HG03469 (cell line): ENCODE results near the gene IRF4.

Experiments used
- ATAC-seq: cut with Tn5 transposase; IDR thresholded peaks from one replicate; pipeline ENCODE4 v1.9.1; 2021; ENCODE audit warnings: mild to moderate bottlenecking, moderate library complexity, moderate number of reproducible peaks; ENCODE audit not compliant: unreplicated experiment

The IRF4 gene

DNA sequence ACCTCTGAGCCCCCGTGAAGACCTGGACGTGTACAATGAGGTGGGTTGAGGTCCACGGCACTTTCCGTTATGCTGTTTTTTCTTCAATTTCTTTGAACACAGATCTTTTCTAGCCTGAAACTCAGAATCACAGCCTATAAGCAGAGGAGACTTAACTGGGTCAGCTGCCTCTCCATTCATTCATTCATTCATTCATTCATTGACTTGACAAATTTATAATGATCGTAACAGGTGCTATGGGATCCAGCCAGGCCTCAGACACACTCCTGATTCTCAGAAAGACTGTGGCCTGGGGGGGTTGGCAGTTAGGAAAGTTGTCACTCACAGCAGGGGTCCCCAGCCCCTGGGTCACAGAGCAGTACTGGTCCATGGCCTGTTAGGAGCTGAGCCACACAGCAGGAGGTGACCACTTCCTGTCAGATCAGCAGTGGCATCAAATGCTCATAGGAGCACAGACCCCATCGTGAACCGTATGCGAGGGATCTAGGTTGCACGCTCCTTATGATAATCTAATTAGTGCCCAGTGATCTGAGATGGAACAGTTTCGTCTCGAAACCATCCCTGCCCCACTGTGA, 38.6 kb upstream of the IRF4 start:
- ATAC-seq: no peak

DNA sequence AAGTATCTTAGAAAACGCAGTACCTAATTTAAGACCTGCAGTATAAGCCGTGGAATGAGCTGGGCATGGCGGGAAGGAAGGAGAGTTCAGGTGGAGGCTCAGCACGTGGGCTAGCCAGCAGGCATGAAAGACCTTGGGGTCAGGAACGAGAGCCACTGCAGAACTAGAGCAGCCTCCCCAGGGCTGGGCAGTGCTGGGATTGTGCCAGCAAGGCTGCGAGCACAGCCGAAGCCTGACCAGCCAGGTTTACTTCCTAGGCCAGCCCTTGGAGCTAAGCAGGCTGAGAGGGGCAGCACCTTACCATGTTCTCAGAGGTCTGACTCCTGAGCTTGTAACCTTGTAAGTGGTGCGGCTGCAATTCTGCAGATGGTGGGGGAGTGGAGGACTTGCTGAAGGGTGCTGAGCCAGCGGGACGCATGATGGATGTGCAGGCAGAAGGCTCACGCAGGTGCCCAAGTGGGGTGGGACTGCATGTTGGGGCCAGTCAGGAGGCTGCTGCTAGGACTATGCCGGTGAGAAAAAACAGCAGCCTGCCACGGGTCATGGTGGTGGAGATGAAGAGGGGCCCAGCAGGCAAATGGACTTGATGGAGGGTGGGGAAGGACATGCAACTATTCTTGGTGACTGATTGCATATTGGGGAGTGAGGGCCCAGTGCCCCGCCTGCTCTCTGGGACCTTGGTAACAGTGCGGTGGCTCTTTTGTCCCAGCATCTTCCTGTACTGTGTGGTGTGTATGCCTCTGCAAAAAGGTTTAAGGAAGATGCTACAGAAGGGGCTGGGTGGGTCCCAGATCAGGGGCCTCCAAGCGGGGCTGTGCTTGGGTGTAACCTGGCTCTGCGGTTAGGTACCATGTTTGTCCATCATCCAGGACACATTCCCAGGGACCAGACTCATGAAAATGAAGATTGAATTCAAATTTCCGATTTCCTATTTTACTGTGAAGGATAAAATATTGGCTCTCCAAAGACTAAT, 37.6 kb upstream of the IRF4 start:
- no peak for ATAC-seq

DNA sequence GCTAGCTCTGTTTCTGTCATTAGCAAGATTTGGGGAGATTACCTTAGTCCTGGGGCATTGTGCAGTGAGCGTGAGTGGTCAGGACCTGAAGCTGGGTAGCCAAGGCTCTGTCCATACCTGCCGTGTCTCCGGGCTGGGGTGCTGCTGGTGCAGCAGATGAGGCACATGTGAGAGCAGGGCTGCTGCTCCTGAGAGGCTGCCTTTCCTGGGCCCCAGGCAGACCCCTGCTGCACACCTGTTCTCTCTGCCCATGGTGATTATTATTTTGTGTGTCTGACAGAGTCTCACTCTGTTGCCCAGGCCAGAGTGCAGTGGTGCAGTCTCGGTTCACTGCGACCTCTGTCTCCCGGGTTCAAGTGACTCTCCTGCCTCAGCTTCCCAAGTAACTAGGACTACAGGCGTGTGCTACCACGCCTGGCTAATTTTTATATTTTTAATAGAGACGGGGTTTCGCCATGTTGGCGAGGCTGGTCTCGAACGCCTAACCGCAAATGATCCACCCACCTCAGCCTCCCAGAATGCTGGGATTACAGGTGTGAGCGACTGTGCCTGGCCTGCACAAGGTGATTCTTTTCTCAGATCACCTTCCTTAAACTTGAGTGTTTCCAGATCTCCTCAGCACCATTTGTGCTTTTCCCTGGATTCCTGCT, 36.8 kb upstream of the IRF4 start:
- ATAC-seq: no peak

DNA sequence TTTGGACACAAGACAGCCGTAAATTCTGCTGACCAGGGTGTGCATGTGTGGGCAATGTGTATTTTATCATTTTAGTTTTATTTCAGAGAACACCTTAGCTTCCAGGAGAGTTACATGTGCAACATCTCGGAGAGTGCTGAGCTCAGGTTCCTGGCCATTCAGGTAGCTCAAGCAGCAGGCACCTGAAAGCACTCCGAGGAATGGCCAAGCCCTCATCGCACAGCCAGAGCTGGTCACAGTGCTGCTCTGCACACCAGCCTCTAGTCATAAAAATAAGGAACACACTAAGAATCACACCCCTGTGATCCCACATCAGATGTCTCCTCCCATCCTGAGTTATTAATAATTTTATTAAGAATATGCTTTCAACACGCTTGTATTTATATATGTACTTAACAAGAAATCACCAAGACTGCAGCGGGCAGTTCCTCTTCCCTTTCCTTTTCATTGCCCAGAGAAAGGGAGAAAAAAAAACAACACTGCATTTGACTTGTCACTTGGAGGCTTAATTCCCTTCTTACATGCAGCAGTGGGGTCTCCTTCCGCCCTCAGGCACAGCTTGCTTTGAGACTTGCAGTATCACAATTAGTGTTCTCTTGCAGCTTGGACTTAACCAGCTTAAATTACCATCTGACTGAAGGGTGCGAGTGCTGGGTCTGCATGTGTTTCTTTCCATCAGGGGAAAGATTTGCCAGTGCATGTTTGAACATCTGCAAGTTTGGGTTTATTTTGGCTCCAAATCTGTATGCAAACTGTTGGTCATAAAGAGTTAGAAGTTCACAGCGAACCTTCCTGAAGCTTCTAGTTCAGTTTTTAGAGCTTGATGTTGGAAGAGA, 36.0 kb upstream of the IRF4 start:
- ATAC-seq: no peak

DNA sequence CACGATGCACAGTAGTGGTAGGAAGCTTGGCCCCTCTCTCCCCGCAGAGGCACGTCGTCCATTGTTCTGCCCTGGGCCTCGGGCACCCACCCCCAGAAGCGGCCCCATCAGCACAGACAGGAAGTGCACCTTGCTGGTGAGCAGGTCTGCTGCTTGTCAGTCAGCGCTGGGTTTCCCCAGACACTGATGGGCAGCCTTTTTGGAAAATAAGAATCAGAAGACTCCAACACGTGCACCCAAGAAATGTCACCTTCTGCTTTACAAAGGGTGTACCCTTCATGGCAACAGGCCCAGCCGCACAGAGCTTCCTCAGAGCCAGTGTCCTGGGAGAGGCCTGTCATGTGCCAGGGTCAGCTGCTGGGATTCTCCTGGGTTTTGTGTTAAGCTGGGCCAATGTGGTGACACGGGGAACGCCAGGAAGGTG, 34.7 kb upstream of the IRF4 start:
- ATAC-seq: no peak

DNA sequence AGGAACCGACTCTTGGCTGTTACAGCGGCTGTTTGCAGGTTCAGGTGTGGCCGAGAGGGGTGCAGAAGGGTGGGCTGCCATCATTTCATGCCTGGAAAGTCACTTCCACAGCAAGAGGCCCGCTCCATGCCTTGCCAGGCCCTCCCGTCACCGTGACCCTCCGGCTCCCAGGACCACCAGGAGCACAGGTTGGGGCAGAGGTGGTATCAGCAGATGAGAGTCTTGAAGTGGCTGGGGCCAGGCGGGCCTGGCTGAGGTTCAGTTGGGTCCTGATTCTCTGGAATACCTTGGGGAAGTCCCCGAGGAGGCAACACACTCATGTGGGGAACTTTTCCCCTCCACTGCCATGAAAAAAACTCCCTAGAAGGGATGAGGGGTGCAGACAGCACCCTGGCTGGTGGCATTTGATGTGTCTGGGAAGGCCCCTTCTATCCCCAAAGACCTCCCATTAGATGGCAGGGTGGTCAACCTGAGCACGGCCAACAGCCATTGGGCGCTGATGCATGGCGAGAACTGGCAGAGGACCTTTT, 34.2 kb upstream of the IRF4 start:
- no peak for ATAC-seq

DNA sequence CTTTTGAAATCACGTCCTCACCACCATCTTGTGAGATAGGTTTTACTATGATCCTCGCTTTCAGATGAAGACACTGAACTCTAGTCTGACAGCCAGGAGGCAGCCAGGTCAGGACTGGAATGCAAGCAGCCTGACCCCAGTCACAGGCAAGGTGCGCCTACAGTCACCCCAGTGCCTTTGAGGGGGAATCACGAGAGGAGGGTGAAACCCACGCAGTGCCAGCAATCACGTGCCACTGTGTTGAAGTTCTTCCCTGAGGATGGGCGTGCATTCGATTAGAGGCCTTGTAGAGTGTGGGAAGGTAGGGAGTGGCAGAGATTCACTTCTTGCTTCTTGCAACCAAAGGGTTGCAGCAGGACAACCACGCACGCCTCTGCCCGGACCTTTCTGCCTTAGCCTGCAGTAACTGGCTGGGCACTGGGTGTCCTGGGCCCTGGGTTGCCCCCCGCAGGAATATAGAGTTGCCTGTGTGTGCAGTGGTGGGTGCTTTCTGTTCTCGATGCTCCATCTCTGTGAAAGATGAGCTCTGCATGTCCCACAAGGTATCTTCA, 33.7 kb upstream of the IRF4 start:
- no peak for ATAC-seq

DNA sequence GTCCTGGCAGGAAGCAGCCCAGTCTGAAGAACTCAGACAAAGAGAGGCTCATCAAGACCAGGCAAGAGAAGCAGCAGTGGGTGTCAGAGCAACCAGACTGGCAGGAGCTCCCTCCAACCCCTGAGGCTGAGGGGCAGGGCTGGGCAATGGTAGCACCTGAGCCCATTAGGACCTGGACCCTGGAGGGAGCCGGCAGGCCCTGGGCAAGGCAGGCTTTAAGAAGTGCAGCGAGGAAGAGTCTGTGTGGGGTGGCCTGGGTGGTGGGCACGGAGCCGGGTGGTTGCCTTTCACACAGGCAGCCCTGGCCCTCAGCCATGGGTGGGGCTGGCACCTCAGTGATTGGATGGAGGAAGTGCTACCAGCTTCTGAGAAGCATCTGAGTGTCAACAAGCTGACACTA, 33.1 kb upstream of the IRF4 start:
- ATAC-seq: no peak

DNA sequence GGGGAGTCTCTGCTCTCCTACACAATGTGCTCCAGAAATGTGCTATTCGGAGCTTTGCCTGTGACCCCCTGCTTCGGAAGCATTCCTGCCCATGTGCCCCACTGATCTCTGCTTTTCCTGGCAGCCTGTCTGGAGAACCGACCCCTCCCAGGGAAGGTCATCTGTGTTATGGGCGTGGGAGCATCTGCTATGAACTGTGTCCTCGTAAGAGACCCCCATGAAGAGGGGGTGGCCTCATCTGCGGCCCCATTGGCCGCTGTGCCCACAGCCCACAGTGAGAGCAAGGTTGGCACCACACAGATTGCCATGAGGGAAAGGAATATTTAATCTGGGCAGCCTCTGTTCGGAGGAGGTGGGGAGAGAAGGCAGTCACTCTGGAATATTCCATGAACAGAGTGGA, 32.7 kb upstream of the IRF4 start:
- ATAC-seq: no peak

DNA sequence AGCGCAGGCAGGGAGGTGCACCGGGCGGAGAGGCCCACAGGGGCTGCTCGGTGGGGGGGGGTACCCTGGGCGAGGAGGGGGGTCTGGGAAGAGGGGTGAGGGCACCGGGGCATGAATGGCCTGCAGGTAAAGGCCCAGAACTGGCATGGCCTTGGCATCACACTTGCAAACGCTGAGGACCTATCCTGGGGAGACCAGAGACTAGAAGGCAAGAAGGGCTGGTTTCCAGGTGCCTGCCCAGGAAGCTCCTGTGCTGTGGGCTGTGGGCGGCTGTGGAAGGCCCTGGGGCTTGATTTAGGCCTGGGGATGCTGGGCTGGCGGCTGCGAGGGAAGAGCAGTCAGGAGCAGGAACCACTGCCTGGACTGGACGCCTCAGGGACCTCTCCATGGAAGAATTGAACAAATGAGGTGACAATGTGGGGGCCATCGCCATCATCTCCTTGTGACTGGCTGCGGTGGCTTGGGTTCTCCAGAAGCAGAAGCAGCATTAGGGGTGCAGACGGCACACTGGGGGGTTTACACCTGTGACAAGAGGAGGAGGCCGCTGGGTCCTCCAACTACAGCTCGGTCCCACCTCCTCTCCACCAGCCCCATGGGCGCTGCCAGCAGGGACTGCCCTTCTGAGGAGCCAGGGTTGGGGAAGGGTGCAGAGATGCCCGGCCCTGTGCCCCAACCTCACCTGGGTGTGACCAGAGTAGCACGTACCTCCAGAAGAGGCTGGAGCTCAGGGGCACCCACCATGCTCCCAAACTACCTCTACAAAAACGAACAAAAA, 32.1 kb upstream of the IRF4 start:
- ATAC-seq: no peak

DNA sequence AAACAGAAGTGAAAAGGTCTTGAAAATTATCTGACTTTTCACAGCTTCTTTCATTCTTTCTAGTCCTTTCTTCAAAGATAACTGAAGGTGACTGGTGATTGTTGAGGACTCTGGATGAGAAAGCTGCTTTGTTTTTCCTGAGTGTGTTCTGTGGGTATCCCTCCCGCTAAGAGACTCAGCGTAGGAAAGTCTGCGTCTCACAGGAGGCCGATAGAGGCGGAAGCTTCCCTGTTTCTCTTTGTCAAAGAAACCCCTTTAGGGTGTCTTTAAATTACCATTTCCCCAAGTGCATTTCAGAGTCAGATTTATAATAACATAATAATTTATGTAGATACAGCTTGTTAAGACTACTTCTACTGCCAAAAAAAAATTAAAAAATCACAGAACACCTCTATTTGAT, 31.2 kb upstream of the IRF4 start:
- ATAC-seq: no peak

DNA sequence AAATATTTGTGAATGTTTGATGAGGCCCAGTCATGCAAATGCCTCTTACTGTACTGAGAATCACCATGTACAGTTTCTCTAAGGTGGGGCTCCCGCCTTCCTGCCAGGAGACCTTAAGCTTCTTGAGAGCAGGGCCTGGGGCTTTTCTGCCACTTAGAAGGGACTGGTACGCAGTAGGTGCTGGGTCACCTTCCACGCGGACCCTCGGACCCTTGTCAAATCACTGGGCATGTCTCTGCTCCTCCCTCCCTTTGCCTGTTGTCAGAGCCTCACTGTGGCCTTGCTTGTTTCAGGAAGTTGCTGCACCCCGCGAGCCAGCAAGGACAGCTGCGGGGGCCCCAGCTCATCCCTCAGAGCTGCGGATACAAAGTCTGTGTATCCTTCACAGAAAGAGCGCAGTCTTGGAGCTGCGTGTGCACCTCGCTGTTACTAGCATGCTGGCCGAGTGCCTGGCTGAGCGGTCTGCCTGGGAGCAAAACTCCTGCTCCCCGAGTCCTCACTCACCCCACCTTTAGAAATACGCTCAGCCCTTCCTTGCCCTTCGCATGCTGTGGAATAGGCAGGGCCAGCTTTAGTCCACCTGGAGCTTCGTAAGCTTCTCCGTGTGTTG, 30.7 kb upstream of the IRF4 start:
- no peak for ATAC-seq

DNA sequence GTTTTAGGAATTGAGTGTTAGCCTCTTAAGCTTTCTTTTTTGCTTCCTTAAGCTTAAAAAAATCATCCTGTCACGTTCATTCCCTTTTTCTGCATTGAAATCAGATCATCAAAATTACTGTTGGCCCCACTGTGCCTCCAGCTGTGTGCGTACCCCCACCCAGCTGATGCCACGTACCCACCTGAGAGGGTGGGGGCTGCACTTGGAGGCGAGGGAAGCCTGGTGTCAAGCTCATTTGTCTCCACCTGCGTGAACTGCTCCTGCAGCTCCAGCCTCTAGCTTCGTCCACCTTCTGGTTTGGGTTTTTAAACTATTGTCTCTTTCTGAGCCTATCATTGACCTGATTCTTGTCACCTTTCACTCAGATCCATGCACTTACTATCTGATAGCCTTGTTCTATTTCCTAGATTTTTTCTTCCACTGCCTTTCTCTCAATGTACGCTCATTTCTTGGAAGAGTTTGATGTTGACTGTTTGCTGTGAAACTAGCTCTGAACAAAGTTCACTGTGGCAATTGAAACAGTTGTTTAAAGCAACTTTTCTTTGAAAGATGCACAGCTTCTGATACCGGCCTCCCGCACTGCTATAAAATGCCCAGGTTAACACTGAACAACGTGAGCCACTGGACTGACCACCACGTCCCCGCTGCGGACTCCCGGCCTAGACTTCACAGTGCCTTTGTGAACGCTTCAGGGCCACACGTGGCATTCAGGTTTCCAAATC, 30.0 kb upstream of the IRF4 start:
- ATAC-seq: no peak

DNA sequence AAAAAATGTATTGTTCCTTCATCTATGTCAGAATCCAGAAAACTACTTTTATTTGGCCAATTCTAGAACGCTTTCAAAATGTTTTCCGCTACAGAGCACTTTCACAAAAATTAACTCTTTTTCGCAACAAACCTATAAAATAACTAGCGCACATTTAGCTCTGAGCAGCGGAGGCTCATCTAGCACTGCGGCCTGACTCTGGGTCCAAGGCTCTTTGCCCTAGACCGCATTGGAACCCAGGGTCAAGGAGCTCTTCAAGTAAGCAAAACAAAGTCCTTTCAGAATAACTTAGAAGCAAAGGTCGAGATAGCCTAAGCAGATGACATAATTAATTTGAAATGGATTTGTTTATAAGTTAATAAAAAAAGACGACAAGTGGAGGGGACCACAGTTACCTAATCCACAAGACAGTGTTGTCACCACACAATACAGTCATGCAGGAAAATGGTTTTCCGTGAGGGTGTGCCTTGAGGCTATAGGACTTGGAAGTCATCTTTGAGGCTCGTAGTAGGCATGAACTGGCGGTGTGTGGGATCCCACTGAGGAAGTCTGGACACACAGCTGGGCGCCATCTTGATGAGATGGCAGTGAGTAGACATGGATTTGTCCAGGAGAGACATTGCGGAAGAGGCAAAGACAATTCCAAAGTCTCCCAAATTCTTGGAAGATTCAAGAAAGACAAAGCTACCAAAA, 29.2 kb upstream of the IRF4 start:
- ATAC-seq: no peak

DNA sequence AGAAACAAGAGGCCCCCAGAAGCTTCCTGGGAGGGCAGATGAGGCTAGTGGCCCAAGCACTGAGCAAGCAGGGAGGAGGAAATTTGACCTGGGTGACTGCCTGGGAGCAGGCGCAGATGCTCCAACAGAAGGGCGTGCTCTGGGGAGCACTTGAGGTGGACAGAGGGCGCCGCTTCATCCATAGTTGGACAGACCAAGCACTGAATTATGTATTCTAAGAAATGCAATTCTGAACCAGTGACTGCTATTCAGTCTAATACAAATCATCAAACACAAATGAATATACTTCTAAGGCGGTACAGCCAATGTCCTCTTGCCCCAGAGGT, 28.7 kb upstream of the IRF4 start:
- ATAC-seq: no peak

DNA sequence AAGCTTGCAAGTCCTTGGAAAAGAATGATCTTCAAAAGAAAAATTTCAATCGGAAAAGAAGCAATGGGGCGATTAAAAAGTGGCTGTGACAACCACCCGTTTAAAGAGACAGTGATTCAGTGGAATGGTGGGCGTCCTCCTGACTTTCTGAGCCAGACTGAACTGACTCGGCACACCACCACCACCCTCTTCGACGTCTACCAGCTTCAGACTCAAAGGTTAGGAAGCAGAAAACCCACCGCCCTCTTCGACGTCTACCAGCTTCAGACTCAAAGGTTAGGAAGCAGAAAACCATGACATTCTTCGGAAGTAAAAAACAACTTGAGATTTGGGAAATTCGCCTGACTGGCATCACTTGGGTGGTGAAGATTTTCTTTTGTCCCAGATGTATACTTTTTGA, 28.3 kb upstream of the IRF4 start:
- ATAC-seq: no peak

DNA sequence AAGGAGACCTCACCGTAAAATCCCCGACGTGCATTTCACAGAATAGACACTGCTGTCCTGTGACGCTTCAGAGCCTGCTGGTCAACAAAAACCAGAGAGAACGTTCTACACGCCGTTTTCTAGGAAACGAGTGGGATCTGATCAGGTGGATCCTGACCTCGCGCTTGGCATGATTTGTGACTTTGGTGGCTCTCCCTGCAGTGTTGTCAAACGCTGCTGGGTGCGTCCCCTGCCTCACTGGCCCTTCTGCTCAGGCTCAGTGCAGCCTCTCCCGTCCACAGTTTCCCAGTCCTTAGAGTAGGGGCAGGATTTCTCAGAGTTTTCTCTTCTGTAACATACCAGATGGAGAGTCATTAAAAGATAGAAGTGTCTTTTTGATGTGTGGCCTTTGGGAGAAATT, 27.6 kb upstream of the IRF4 start:
- ATAC-seq: no peak
